ENCODE data around the gene RAB18. TPM values are rescaled to one million over a fixed set of nuclear protein-coding genes. Genes with fewer than 3 reads are reported as not detected.

Gene RAB18
- total RNA-seq, 2 experiments from 2014 or later: 8.1 to 36.2 TPM

GRCh38 chr10:27514243-27514642 is 10.1 kb downstream of the RAB18 start:
- intact Hi-C loops (cut with micrococcal nuclease; ENCODE audit: unreplicated experiment): no loop called here
- no peak overlapping the region for H2AFZ ChIP-seq (ENCODE audit: low read length)
- H3K9me3 ChIP-seq (ENCODE audit: low read length): no peaks in the 10 kb centered on the region
- H3K4me1 ChIP-seq (ENCODE audit: insufficient read depth, low read length, poor library complexity, severe bottlenecking): no peaks in the 10 kb centered on the region
- no peak overlapping the region for H3K27ac ChIP-seq (ENCODE audit: low read depth, low read length, poor library complexity, severe bottlenecking)
- no peak for DNase-seq (ENCODE audit: low spot score)
- H3K79me2 ChIP-seq (ENCODE audit: insufficient read depth, low read depth, low read length): peaks cover 45% of the 10 kb centered on the region
- peaks cover 81% of the 10 kb centered on the region for H3K36me3 ChIP-seq (ENCODE audit: insufficient read depth, low read length)
- ChIA-PET CTCF (ENCODE audit: unreplicated experiment) (no interaction called here), POLR2A (interaction anchor here (0.6 to 1.3 kb wide), 5 partner anchors 10 to 111 kb away, joined by 3 to 5 read pairs (median 4); partner anchors contain the start of gene RAB18)
- no peak overlapping the region for H3K4me2 ChIP-seq (ENCODE audit: low read length)
- H4K20me1 ChIP-seq (ENCODE audit: insufficient read depth, low read length): peaks cover 8% of the 10 kb centered on the region; the same call in 1 of the 2 replicates
- no peak overlapping the region for H3K4me3 ChIP-seq (ENCODE audit: low read depth, low read length, poor library complexity, severe bottlenecking)
- H3K9me2 ChIP-seq (ENCODE audit: insufficient read depth, low read length): no peaks in the 10 kb centered on the region
- TF ChIP-seq CTCF (conservative IDR thresholded peaks at IDR 0.05; ENCODE audit: low read length) (no peak), EZH2phosphoT487 (IDR thresholded peaks at IDR 0.05; ENCODE audit: borderline replicate concordance, low read depth, low read length) (no peak)
- no TSS peak for BruUV-seq (replicated peaks)

GRCh38 chr10:27518261-27518660 is 14.2 kb downstream of the RAB18 start:
- Histone ChIP-seq H3K4me3 (ENCODE audit: low read depth, low read length, poor library complexity, severe bottlenecking) (no peak overlapping the region), H3K79me2 (ENCODE audit: insufficient read depth, low read depth, low read length) (peaks cover 60% of the 10 kb centered on the region), H3K36me3 (ENCODE audit: insufficient read depth, low read length) (peaks cover 42% of the 10 kb centered on the region), H3K9me2 (ENCODE audit: insufficient read depth, low read length) (no peaks in the 10 kb centered on the region), H3K27ac (ENCODE audit: low read depth, low read length, poor library complexity, severe bottlenecking) (no peak overlapping the region), H3K4me1 (ENCODE audit: insufficient read depth, low read length, poor library complexity, severe bottlenecking) (peaks cover 6% of the 10 kb centered on the region), H4K20me1 (ENCODE audit: insufficient read depth, low read length) (peaks cover 9% of the 10 kb centered on the region; the same call in 1 of the 2 replicates), H3K9me3 (ENCODE audit: low read length) (no peaks in the 10 kb centered on the region), H2AFZ (ENCODE audit: low read length) (no peak overlapping the region), H3K4me2 (ENCODE audit: low read length) (no peak overlapping the region)
- ChIA-PET POLR2A (interaction anchor here (0.8 to 1.2 kb wide), 2 partner anchors 13 to 16 kb away, joined by 3 to 7 read pairs; no protein-coding TSS in a partner anchor), CTCF (ENCODE audit: unreplicated experiment) (no interaction called here)
- DNase-seq (ENCODE audit: low spot score): no peak
- no peak for TF ChIP-seq EZH2phosphoT487 (IDR thresholded peaks at IDR 0.05; ENCODE audit: borderline replicate concordance, low read depth, low read length)
- BruUV-seq (replicated peaks): no TSS peak
- intact Hi-C loops (cut with micrococcal nuclease; ENCODE audit: unreplicated experiment): no loop called here

- H3K4me1 ChIP-seq (ENCODE audit: insufficient read depth, low read length, poor library complexity, severe bottlenecking): peaks cover 8% of the 10 kb centered on the region
- H4K20me1 ChIP-seq (ENCODE audit: insufficient read depth, low read length): no peaks in the 10 kb centered on the region
- BruUV-seq (replicated peaks): no TSS peak
- peaks cover 56% of the 10 kb centered on the region for H3K79me2 ChIP-seq (ENCODE audit: insufficient read depth, low read depth, low read length)
- H3K4me3 ChIP-seq (ENCODE audit: low read depth, low read length, poor library complexity, severe bottlenecking): no peak overlapping the region
- no peak overlapping the region for H3K4me2 ChIP-seq (ENCODE audit: low read length)
- peaks cover 4% of the 10 kb centered on the region; the same call in 1 of the 2 replicates for H3K36me3 ChIP-seq (ENCODE audit: insufficient read depth, low read length)
- no peak for DNase-seq (ENCODE audit: low spot score)
- no peaks in the 10 kb centered on the region for H3K9me3 ChIP-seq (ENCODE audit: low read length)
- ChIA-PET CTCF (ENCODE audit: unreplicated experiment) (no interaction called here), POLR2A (interaction anchor here (0.5 to 1.0 kb wide), 2 partner anchors 16 to 536 kb away, joined by 3 to 5 read pairs; no protein-coding TSS in a partner anchor)
- TF ChIP-seq EZH2phosphoT487 (IDR thresholded peaks at IDR 0.05; ENCODE audit: borderline replicate concordance, low read depth, low read length): no peak
- no peak for TF ChIP-seq CTCF (conservative IDR thresholded peaks at IDR 0.05; ENCODE audit: low read length)
- no peaks in the 10 kb centered on the region for H3K9me2 ChIP-seq (ENCODE audit: insufficient read depth, low read length)
- H2AFZ ChIP-seq (ENCODE audit: low read length): no peak overlapping the region
- H3K27ac ChIP-seq (ENCODE audit: low read depth, low read length, poor library complexity, severe bottlenecking): no peak overlapping the region
- intact Hi-C loops (cut with micrococcal nuclease; ENCODE audit: unreplicated experiment): no loop called here
Observed at GRCh38 chr10:27525819-27526218, 21.7 kb downstream of the RAB18 start.
